Colonic mucosa (tissue), 4 donors: ENCODE results near the gene CCDC89. TPM values are rescaled to one million over a fixed set of nuclear protein-coding genes. Genes with fewer than 3 reads are reported as not detected.

Experiments
- DNase-seq: peaks from one replicate; pipeline ENCODE4 v3.0.0-alpha.2; 2020
- H3K27ac ChIP-seq: fragments of 200-600 bp; one replicate; pipeline ENCODE4 v1.8.0; 2021
- H3K27me3 ChIP-seq: fragments of 200-600 bp; one replicate; pipeline ENCODE4 v1.8.0; 2021
- H3K36me3 ChIP-seq: fragments of 200-600 bp; one replicate; pipeline ENCODE4 v1.8.0; 2021
- H3K4me1 ChIP-seq: fragments of 200-600 bp; one replicate; pipeline ENCODE4 v1.8.0; 2021; ENCODE audit warnings: mild to moderate bottlenecking
- H3K4me3 ChIP-seq: fragments of 200-600 bp; one replicate; pipeline ENCODE4 v1.8.0; 2021
- H3K9ac ChIP-seq, 2 donors: one replicate each; pipeline ENCODE4 v1.7.0; 2013; ENCODE audit warnings: control low read depth in 2 of 2, low read depth in 2 of 2, low read length in 2 of 2
- H3K9me3 ChIP-seq: fragments of 200-600 bp; one replicate; pipeline ENCODE4 v1.8.0; 2021
- CTCF ChIP-seq: fragments of 200-600 bp; IDR thresholded peaks from one replicate; pipeline ENCODE4 v1.8.0; 2022; ENCODE audit warnings: antibody characterized with exemption, mild to moderate bottlenecking
- intact Hi-C: fragments of 100-400 bp; cut with DNase I; formaldehyde crosslinking; loops from one replicate; pipeline ENCODE4 v1.14.1; 2022
- total RNA-seq, 2 donors: library from RNA; stranded (reverse); fragmentation: NEBNext Ultra II Directional in 1 of 2; extraction: Animal tissue kit (Norgen Biotek cat#: 25700) in 1 of 2; gene quantifications; one replicate each; pipeline ENCODE4 v1.2.1, GENCODE V29; 2021
- donor health status: healthy.
- donor health status: DM: no; HTN: no; CAD: no.
- donor health status: DM: no; HTN: no; CAD: no.

CCDC89 gene
- total RNA-seq, 2 donors from 2014 or later, result 1.4 to 1.7 TPM

- no peak for TF ChIP-seq CTCF
- H3K4me1 ChIP-seq, result no peaks in the 10 kb centered on the region
- H3K36me3 ChIP-seq, result no peaks in the 10 kb centered on the region
- no peak for DNase-seq
- no peaks in the 10 kb centered on the region for H3K9me3 ChIP-seq
- H3K27ac ChIP-seq, result peak overlapping the region; percentile 46
- intact Hi-C loops, result no loop called here
- peak overlapping the region; percentile 26 for H3K4me3 ChIP-seq
- no peaks in the 10 kb centered on the region for H3K27me3 ChIP-seq
- H3K9ac ChIP-seq, result peak overlapping the region; percentile 1 to 5
Observed at GRCh38 chr11:85685125-85685819, 723 bp downstream of the CCDC89 start.

DNA sequence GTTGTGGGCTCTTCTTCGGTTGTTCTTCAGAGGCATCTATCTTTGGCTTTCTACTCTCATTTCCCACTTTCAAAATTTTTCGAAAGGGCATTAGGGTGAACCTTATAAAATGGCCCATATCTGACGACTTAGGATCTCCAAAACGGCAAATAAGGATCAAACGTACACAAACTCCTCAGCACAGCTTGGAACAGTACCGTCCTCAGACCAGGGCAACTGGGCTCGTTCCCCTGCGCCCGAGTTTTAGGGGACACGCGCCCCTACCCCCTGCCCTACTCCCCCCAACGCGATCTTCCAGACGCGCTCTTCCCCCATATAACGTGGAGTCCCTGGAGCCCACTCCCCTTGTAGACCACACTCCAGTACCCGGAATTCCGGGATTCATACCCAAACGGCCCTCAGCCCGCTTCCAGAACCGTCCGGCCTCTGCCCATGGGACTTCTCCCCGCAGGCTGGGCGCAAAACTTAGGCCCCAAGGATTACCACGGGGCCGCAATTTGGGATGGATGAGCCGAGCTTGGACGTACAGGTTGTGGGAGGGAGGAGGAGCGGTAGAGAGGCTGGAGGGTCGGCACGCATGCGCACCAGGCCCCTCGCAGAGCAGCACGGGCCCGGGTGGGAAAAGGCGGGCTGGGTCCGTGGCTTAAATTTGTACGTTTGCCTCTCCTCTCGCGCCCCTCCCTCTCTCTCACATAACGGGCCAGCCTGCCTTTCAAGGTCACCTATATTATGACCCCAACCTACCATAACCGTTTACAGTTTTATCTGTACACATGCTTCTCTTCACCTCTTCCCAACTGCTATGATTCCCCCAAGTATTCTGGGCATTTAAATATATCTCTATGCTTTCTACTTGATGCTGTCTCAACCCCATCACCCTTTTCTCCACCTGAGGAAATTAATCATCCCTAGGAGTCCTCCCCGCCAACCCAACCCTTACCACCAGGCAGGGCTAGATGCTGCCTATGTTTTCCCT is 3.4 kb downstream of the CCDC89 start:
- peak overlapping the region; percentile 31 for H3K4me3 ChIP-seq
- TF ChIP-seq CTCF, result no peak
- no peaks in the 10 kb centered on the region for H3K4me1 ChIP-seq
- H3K27ac ChIP-seq, result no peak overlapping the region
- intact Hi-C loops, result no loop called here
- peak overlapping the region in 1 of 2 donors; percentile 64 for H3K9ac ChIP-seq
- H3K9me3 ChIP-seq, result no peaks in the 10 kb centered on the region
- peak; percentile 64 for DNase-seq
- no peaks in the 10 kb centered on the region for H3K36me3 ChIP-seq
- no peaks in the 10 kb centered on the region for H3K27me3 ChIP-seq

DNA sequence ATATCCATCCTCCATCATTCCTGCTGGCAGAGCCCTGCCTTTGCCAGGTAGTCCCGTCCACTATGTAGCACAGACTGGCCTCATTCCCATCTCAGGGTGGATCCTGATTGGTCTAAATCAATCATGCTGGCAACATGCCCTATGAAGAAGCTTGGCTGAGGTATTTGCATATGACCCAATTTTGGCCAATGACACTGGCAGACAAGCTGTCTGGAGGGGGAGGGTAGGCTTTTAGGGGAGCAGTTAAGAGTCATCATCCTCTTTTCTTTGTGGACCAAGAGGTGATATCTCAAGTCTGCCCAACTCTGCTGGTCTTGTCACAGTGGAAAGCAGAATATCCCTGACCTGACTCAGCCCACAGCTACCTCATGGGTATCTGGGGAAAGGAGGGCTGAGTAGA is 5.1 kb downstream of the CCDC89 start:
- no peaks in the 10 kb centered on the region for H3K9me3 ChIP-seq
- H3K4me3 ChIP-seq, result no peak overlapping the region
- H3K36me3 ChIP-seq, result no peaks in the 10 kb centered on the region
- H3K27me3 ChIP-seq, result no peaks in the 10 kb centered on the region
- no peak for TF ChIP-seq CTCF
- no peaks in the 10 kb centered on the region for H3K4me1 ChIP-seq
- intact Hi-C loops, result no loop called here
- H3K9ac ChIP-seq, result no peak overlapping the region
- H3K27ac ChIP-seq, result no peak overlapping the region
- DNase-seq, result no peak

GRCh38 chr11:85679576-85679975 is 6.4 kb downstream of the CCDC89 start:
- Histone ChIP-seq H3K36me3 (no peaks in the 10 kb centered on the region), H3K27me3 (no peaks in the 10 kb centered on the region), H3K9ac (no peak overlapping the region), H3K4me1 (no peaks in the 10 kb centered on the region), H3K4me3 (no peak overlapping the region), H3K27ac (no peak overlapping the region), H3K9me3 (no peaks in the 10 kb centered on the region)
- intact Hi-C loops, result no loop called here
- no peak for DNase-seq
- no peak for TF ChIP-seq CTCF

GRCh38 chr11:85673393-85673792 is 12.6 kb downstream of the CCDC89 start:
- no peak for TF ChIP-seq CTCF

More at GRCh38 chr11:85673393-85673792, 12.6 kb downstream of the CCDC89 start:
- H3K4me3 ChIP-seq, result no peak overlapping the region
- intact Hi-C loops, result no loop called here
- H3K9ac ChIP-seq, result no peak overlapping the region
- no peak for DNase-seq
- no peak overlapping the region for H3K27ac ChIP-seq
- no peaks in the 10 kb centered on the region for H3K9me3 ChIP-seq
- H3K36me3 ChIP-seq, result no peaks in the 10 kb centered on the region
- no peaks in the 10 kb centered on the region for H3K27me3 ChIP-seq
- H3K4me1 ChIP-seq, result no peaks in the 10 kb centered on the region
